Kidney glomerular epithelial cell (primary cell): Measurements from ENCODE around the gene PIK3R5.
"Not testable (repeated sequence)": the region's sequence is repeated elsewhere in the genome, so short reads cannot be mapped to it uniquely, and the experiment has no call there.

Experiments used
- DNase-seq: peaks from one replicate; lab custom pipeline; 2025; lab: John Stamatoyannopoulos, UW

The PIK3R5 gene

GRCh38 chr17:8856869-8857575, 108.5 kb downstream of the PIK3R5 start:
- no peak for DNase-seq

DNA sequence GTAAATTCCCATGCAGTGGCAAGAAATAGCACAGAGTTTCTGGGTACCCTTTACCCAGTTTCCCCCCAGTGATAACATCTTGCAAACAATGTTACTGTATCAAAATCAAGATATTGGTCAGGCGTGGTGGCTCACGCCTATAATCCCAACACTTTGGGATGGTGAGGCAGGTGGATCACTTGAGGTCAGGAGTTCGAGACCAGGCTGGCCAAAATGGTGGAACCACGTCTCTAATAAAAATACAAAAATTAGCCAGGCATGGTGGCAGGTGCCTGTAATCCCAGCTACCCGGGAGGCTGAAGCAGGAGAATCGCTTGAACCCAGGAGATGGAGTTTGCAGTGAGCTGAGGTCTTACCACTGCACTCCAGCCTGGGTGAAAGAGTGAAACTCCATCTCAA, 109.3 kb downstream of the PIK3R5 start:
- DNase-seq, result not testable (repeated sequence)

GRCh38 chr17:8855477-8856204, 109.9 kb downstream of the PIK3R5 start:
- DNase-seq, result no peak

DNA sequence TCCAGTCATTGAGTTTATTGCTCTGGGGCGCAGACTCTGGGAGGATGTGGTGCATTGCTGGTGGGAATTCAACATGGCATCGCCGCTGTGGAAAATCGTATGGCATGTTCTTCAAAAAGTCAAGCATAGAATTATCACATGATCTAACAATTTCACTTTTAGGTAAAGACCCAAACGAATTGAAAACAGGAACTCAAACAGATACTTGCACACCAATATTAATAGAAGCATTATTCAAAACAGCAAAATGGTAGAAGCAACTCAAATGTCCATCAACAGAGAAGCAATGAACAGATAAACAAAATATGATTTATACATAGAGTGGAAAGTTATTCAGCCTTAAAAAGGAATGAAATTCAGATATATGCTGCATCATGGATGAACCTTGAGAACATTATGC, 113.9 kb downstream of the PIK3R5 start:
- no peak for DNase-seq

DNA sequence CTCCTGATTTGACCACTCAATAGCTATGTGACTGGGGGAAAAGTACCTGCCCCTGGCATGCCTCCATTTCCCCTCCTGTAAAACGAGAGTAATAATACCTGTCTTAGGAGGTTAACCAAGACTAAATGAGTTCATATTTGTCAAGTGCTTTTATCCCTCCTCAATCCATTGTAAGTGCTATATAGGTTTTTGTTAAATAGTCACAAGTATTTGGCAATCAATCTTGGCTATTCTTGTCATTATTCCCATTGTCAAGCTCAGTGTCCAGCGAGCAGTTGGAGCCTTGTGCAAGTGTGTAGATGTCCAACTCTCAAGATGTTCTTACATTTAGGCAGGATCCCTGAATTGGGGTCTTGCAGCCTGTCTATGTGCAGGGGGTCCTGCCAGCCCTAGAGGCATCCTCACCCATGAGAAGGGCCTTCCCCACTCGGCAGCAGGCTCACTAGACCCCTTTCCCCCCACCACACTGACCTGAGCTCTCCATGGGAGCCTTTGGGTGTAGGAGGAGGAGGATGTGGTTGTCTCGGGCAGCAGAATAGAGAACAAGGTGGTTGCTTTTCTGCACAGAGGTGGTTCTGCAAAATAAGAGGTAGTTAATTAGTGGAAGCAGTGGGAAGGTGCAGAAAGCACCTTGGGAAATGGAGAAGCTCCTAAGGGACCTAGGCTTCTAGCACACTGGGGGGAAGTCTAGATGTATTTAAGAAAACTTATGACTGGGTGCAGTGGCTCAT, 116.0 kb downstream of the PIK3R5 start:
- no peak for DNase-seq

DNA sequence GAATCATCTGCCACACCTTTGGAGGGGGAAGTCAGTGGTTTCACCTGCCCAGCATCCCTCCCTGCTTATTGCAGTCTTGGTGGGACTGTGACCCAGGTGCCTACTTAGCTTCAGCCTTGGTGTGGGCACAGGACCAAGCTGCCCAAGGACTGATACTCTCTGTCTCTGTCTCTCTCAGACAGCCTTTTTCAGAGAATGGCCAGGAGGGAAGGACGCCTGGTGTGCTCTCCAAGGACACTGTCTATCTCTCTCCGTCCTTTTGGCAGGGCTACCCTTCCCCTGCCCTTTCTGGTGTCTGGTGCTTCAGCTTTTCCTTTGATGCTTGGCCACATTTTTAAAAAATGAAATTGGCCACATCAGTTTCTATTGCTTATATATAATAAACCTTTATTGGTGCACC, 117.6 kb downstream of the PIK3R5 start:
- no peak for DNase-seq

DNA sequence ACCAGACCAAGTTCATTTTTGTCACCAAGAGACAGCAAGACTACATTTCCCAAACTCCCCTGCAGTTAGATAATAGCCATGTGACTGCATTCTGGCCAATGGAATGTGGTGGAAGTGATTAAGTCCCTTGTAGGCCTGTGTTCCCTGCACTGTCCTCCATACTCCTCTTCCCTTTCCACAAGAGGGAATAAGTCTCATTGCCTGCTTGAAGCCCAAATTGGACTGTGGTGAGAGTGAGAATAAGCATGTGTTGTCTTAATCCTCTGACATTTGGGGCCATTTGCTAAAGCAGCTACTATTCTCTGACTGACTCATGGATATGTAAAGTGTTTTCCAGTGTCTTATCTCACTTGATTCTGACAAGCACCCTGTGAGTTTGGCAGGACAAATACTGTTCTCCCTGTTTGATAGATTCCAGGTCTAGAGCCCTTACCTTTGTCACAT, 118.7 kb downstream of the PIK3R5 start:
- DNase-seq, result peak; percentile 12

DNA sequence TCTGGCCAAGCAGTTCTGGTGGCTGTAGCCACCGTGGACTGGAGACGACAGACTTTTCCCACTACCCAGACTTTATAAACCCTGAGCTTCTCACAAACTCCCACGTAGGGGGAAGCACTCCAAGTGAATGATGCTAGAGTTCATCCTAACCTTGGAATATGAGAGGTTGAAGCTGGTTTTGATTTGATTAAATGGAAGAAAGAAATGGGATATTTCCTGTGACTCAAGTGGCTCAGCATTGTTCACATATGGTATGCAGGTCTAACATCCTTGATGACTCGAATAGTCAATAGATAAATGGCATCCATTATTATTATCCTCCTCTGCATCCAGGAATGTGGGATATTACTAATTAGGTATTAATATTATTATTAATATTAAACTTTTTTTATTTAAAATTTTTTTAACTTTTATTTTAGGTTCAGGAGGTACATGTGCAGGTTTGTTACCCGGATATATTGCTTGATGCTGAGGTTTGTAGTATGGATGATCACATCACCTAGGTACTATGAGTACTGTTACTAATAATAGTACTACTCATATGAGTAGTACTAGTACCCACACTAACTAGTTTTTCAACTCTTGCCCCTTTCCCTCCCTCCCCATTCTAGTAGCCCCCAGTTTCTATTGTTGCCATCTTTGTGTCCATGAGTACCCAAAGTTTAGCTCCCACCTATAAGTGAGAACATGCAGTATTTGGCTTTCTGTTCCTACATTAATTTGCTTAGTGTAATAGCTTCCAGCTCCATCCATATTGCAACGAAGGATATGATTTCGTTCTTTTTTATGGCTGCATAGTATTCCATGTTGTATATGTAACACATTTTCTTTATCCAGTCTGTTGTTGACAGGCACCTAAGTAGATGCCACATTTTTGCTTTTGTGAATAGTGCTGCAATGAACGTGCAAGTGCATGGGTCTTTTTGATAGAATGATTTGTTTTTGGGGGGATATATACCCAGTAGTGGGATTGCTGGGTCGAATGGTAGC, 121.0 kb downstream of the PIK3R5 start:
- DNase-seq, result no peak

- DNase-seq, result no peak
Measured at GRCh38 chr17:8843344-8843743, 122.2 kb downstream of the PIK3R5 start.

DNA sequence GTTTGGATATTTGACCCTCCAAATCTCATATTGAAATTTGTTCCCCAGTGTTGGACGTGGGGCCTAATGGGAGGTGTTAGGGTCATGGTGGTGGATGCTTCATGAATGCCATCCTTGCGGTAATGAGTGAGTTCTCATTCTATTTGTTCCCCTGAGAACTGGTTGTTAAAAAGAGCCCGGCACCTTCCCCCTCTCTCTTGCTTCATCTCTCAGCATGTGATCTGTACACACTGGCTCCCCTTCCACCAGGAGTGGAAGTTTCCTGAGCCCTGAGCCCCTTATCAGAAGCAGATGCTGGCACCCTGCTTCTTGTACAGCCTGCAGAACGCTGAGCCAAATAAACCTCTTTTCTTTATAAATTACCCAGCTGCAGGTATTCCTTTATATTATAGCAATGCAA, 123.7 kb downstream of the PIK3R5 start:
- no peak for DNase-seq

- no peak for DNase-seq
Measured at GRCh38 chr17:8839410-8839935, 126.0 kb downstream of the PIK3R5 start.

DNA sequence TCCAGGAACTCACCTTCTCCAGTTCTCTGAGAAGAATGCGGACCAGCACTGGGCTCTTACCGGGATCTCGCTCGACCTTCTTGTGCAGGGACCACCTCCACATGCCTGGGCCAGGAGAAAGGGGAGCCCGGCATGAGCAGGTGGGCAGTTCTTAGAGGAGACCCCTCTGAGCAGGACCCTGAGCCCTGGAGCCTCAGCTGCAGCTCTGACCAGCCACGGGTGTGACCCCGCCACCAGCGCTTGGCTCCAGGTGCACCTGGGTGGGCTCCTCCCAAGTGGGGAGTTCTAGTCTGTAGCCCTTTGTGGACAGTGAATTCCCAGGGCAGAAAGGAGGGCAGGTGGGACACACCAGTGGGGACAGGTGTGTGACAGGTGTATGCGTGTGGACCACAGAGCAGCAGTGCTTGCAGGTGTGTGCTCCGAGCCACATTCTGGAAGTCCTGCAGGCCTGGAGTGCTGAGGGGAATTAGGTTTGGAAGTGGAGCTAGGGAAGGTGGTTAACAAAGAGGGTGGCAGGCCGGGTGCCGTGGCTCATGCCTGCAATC, 126.9 kb downstream of the PIK3R5 start:
- no peak for DNase-seq

DNA sequence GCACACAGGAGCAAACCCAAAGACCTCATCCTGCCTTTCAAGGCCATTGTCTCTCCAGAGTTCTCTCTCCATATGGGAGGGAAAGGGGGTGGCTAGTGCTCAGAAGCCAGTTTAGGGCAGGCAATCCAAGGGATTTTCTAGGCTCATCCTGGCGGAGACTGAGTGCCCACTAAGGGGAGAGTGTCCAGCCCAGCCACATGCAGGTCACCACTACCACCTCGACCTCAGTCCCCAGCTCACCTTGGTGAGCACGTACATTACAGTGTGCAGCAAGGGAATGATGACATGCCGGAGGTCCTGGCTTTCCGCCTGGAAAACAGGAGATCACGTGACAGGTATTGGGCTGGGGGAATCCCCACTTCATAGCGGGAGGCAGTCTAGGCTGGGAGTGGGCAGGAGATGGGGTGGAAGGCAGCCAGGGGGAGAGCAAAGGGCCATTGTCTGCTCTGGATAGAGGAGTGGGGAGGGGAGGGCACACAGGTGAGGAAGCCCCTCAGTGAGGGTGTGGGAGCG, 127.9 kb downstream of the PIK3R5 start:
- peak; percentile 16 for DNase-seq

- peak; percentile 18 for DNase-seq
Measured at GRCh38 chr17:8836821-8837562, 128.5 kb downstream of the PIK3R5 start.

DNA sequence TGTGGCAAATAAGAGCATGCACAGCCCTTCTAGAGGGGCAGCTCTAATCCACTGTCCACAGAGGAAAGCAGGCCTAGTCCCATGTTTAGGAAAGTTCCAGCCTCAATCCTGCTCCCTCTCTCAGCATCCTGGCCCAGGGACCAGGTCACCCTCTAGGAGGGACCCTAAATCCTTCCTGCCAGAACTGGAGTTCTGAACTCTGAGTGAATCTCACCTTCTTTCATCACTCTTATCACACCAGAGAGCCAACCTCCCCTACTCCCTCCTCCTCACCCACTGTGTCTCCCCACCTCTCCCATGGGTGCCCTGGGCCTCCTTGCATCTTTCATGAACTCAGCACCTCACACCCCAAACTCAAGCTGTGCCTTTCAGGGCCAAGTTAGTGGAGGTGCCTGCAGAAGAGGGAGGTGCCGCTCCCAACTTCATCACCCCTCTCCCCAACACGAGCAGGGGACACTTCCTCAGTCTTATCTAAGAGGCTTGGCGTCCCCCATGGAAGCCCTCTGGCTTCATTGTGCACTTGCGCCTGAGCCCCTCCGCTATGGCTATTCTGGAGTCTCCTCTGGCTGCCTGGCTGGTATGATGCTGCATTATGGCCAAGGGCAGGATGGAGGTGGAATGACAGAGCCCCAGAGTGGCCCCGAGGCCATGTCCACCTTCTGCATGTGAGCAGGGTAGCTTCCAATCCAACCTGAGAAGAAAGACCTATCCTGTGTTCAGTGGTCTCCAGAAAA, 129.7 kb downstream of the PIK3R5 start:
- no peak for DNase-seq

DNA sequence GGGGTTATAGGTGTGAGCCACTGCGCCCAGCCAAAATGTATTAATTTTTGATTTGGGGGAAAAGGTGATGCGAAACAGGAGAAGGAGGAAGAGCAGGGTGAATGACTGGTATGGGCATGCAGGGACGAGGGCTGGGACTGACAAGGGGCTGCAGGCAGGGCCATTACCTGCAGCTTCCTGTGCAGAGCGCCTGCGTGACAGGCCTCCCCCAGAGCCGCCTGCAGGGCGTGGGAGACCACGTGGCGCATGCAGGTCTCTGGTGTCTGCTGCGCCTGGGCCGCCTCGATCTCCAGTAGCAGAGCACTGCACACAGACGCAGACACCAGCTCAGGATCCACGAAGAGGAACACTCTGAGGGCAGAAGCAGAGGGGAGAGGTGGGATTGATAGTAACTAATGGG, 130.4 kb downstream of the PIK3R5 start:
- no peak for DNase-seq

DNA sequence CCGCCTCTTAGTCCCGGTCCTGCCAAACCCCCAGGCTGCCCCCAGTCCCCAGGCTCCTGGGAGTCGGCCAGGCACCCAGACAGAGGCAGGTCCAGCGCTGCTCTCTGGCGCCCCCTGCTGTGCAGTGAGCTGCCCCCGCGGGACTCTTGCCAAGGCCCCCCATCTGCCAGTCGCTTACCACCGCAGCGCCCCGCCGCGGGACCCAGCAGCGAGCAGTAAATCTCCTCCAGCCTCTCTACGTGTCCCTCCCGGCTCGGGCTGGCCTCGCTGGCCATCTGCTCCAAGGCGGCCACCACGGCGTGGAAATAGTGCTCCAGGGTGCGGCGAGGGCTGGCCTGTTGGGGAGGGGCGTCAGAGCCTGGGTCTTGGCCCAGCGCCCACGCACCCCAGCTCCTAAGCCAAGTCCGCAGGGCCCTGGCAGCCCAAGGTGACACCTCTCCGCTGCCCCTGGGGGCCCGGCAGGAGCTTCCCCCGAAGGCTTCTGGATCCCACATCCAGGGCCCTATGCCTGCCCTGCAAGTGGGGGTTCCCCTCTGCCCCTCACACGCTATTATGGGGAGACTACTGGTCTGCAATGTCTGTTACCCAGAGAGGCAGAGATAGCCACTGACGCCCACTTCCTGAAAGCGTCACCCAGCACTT, 132.7 kb downstream of the PIK3R5 start:
- DNase-seq, result no peak

DNA sequence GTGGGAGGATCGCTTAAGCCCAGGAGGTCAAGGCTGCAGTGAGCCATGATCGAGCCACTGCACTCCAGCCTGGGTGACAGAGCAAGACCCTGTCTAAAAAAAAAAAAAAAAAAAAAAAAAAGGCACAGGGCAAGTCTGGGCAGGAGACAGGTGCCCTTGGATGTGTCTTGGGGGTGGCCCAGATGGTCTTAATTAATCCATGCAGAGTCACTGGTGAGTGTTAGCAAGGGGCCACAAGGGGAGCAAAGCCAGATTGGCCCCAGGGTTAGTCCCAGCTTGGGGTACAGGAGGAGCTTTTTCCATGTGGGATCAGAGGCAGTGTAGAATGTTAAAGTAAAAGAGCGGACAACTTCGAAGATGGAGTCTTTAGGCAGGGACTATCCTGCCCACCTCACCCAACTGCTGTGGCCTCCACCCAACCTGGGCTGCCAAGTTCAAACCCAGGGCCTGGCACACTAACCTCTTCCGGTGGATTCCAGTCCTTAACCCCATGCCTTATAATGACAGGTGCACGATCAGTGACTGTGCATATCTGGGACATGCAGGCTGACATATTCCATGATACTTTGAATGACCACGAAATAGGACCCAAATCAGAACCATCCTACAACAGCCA, 134.2 kb downstream of the PIK3R5 start:
- no peak for DNase-seq

DNA sequence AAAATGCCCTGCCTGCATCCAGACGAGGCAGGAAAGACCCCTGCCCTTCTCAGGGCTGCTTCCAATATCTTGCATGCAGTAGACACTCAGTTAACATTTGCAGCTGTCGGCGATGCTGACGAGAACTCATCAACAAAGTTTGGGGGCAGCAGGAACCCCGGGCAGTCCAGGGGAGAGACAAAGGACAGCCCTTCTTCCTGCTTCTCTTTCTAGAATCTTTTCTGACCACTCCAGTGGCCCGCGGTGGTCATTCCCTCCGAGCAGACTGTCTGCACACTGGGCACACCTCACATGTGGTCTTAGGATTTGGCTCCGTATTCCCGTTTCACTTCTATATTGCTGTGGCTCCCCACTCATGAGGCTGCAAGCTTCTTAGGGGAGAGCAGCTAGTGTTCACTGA, 135.4 kb downstream of the PIK3R5 start:
- no peak for DNase-seq
